HG02981 (cell line): Measurements from ENCODE around the gene IL1R2.

Experiments
- ATAC-seq: cut with Tn5 transposase; IDR thresholded peaks from one replicate; pipeline ENCODE4 v1.9.1; 2021; ENCODE audit warnings: mild to moderate bottlenecking, moderate library complexity; ENCODE audit not compliant: unreplicated experiment

The IL1R2 gene

GRCh38 chr2:102076512-102076911 is 84.8 kb downstream of the IL1R2 start:
- no peak for ATAC-seq
